Neural cell (in vitro differentiated cells): ENCODE measurements around the gene GNAL.

Source experiments
- CTCF ChIP-seq: fragments of 450-650 bp; IDR thresholded peaks from 2 replicates; pipeline ENCODE4 v1.5.1; 2014; ENCODE audit warnings: antibody characterized with exemption, mild to moderate bottlenecking, moderate library complexity; ENCODE audit not compliant: poor library complexity, severe bottlenecking
- EP300 ChIP-seq: fragments of 450-650 bp; conservative IDR thresholded peaks from 2 replicates; pipeline ENCODE4 v1.6.1; 2014; ENCODE audit warnings: antibody characterized with exemption, mild to moderate bottlenecking, moderate library complexity; ENCODE audit not compliant: poor library complexity, severe bottlenecking
- EZH2 ChIP-seq: fragments of 200-600, 300-800 bp; shearing (Covaris generic), sonication (generic); IDR thresholded peaks from 2 replicates; pipeline ENCODE4 v1.6.1; 2014; ENCODE audit warnings: antibody characterized with exemption, low read length, borderline replicate concordance, mild to moderate bottlenecking; ENCODE audit not compliant: insufficient read depth, poor library complexity, severe bottlenecking
- POLR2AphosphoS5 ChIP-seq: IDR thresholded peaks from 2 replicates; pipeline ENCODE4 v1.6.1; 2012
- RAD21 ChIP-seq: fragments of 450-650 bp; conservative IDR thresholded peaks from 2 replicates; pipeline ENCODE4 v1.6.1; 2014; ENCODE audit warnings: antibody characterized with exemption, mild to moderate bottlenecking, moderate library complexity
- REST ChIP-seq: IDR thresholded peaks from 2 replicates; pipeline ENCODE4 v1.6.1; 2012; ENCODE audit warnings: borderline replicate concordance
- TAF1 ChIP-seq: IDR thresholded peaks from 2 replicates; pipeline ENCODE4 v1.6.1; 2012; ENCODE audit warnings: low read depth

- TF ChIP-seq REST (no peak), POLR2AphosphoS5 (no peak), CTCF (no peak), EP300 (no peak), EZH2 (no peak), TAF1 (no peak), RAD21 (no peak)
These were observed 20.5 kb upstream of the GNAL start for GRCh38 chr18:11668441-11669169.
